MM.1S (cell line): ENCODE results near the gene LRRC8C.

Experiments
- EZH2 ChIP-seq: fragments of 300-600 bp; sonication (generic); optimal IDR thresholded peaks from 2 replicates; pipeline ENCODE3; 2017; ENCODE audit warnings: low read depth, mild to moderate bottlenecking, antibody characterized with exemption, low read length, mixed read lengths
- EZH2phosphoT487 ChIP-seq: fragments of 300-600 bp; sonication (generic); IDR thresholded peaks from 2 replicates; pipeline ENCODE4 v1.6.1; 2018; ENCODE audit warnings: antibody characterized with exemption, low read length
- TF ChIP-seq, protein P1 (sequence below): fragments of 300-600 bp; sonication (generic); IDR thresholded peaks from 2 replicates; pipeline ENCODE4 v1.5.1; 2016; ENCODE audit warnings: antibody characterized with exemption, low read length, mixed read lengths

DNA sequence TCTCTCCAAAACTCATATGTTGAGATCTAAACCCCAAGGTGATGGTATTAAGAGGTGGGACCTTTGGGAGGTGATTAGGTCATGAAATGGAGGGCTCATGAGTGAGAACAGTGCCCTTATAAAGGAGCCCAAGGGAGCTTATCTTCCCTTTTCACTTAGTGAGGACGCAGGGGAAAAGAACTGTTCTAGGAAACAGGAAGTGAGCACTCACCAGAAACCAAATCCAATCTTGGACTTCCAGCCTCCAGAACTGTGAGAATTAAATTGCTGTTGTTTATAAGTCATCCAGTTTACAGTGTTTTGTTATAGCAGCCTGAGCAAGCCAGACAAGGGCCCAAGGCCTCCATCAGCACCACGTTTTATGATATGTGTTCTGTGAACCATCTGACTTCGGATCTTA, 127.6 kb downstream of the LRRC8C start:
- TF ChIP-seq, protein P1, sequence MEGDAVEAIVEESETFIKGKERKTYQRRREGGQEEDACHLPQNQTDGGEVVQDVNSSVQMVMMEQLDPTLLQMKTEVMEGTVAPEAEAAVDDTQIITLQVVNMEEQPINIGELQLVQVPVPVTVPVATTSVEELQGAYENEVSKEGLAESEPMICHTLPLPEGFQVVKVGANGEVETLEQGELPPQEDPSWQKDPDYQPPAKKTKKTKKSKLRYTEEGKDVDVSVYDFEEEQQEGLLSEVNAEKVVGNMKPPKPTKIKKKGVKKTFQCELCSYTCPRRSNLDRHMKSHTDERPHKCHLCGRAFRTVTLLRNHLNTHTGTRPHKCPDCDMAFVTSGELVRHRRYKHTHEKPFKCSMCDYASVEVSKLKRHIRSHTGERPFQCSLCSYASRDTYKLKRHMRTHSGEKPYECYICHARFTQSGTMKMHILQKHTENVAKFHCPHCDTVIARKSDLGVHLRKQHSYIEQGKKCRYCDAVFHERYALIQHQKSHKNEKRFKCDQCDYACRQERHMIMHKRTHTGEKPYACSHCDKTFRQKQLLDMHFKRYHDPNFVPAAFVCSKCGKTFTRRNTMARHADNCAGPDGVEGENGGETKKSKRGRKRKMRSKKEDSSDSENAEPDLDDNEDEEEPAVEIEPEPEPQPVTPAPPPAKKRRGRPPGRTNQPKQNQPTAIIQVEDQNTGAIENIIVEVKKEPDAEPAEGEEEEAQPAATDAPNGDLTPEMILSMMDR, result no peak
- no peak for TF ChIP-seq EZH2
- no peak for TF ChIP-seq EZH2phosphoT487
